Muscle layer of duodenum (tissue), 2 donors: ENCODE results near the gene PRKAR2B.

Experiments
- H3K27ac ChIP-seq: one replicate; pipeline ENCODE4 v1.7.0; 2013; ENCODE audit warnings: mild to moderate bottlenecking, low read length
- H3K27me3 ChIP-seq: one replicate; pipeline ENCODE4 v1.7.0; 2013; ENCODE audit warnings: low read depth, mild to moderate bottlenecking, control low read depth, low read length
- H3K36me3 ChIP-seq, 2 donors: one replicate each; pipeline ENCODE4 v1.7.0; 2013; ENCODE audit warnings: low read length in 2 of 2, control low read depth in 1 of 2, mild to moderate bottlenecking in 1 of 2; ENCODE audit not compliant: insufficient read depth in 2 of 2, control insufficient read depth in 1 of 2
- H3K4me1 ChIP-seq, 2 donors: one replicate each; pipeline ENCODE4 v1.7.0; 2013; ENCODE audit warnings: low read length in 2 of 2, mild to moderate bottlenecking in 2 of 2, control low read depth in 1 of 2, moderate library complexity in 1 of 2; ENCODE audit not compliant: insufficient read depth in 2 of 2, control insufficient read depth in 1 of 2
- H3K4me3 ChIP-seq, 2 donors: one replicate each; pipeline ENCODE4 v1.7.0; 2013; ENCODE audit warnings: low read length in 2 of 2, low read depth in 1 of 2, mild to moderate bottlenecking in 1 of 2
- H3K9me3 ChIP-seq, 2 donors: one replicate each; pipeline ENCODE4 v1.7.0; 2013; ENCODE audit warnings: low read length in 2 of 2, control low read depth in 1 of 2, mild to moderate bottlenecking in 1 of 2; ENCODE audit not compliant: control insufficient read depth in 1 of 2
- donor health status: healthy.

Gene PRKAR2B

DNA sequence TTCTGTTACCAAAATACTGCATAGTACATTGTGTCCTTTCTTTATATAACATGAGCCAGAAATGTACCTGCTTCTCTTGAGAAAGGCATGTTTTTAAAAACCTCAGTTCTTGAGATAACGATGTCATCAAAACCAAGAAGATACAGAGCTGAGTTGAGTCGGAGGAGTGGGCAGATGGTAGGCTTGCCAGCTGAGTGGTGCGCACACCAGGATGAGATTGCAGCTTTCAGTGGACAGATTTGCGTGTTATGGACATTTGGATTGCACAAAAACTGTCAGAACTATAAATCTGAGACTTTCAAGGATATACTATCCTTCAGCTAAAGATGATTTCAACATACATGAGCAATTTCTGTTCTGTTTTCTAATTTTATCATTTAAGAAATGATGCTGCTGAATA, 25.0 kb downstream of the PRKAR2B start:
- H3K27me3 ChIP-seq: no peaks in the 10 kb centered on the region
- H3K4me3 ChIP-seq: no peak overlapping the region
- no peaks in the 10 kb centered on the region for H3K9me3 ChIP-seq
- H3K27ac ChIP-seq: no peak overlapping the region
- peaks cover 0 to 6% of the 10 kb centered on the region in 2 donors for H3K4me1 ChIP-seq
- H3K36me3 ChIP-seq: no peaks in the 10 kb centered on the region

DNA sequence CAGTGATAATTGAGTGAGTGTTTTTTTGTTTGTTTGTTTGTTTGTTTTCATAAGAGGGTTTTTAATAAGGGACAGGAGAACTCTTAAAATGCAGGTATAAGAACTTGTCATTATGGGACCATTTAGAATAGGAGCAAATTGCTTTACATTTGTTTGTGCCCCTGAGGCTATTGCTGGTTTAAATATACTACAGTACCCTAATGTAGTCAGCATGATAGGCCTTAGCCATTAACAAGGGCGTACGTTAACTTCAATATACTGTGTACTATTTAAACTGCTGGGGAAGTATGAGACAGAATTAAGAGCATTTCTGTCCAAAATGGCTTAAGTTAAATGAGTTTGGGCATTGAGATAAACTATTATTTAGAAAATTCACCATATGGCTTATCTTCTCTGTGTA, 26.2 kb downstream of the PRKAR2B start:
- peaks cover 0 to 6% of the 10 kb centered on the region in 2 donors for H3K4me1 ChIP-seq
- H3K27ac ChIP-seq: no peak overlapping the region
- H3K4me3 ChIP-seq: no peak overlapping the region
- H3K9me3 ChIP-seq: no peaks in the 10 kb centered on the region
- no peaks in the 10 kb centered on the region for H3K27me3 ChIP-seq
- H3K36me3 ChIP-seq: no peaks in the 10 kb centered on the region

DNA sequence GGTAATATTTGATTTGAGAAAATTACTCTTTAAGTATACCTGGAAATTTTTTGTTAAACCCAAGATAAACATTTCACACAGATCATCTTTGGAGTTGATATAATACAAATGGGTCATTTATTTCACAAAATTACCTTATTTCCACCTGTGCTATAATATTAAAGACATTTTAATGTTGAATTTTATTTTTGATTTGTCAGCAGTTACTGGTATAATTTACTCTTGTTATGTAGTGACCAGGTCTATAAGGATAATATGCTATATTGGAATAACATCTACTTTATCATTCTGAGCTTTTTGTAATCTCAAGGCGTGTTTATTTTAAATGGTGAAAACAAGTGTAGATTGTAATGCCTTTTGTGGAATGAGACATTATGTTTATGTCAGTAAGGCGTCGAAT, 26.6 kb downstream of the PRKAR2B start:
- H3K27me3 ChIP-seq: no peaks in the 10 kb centered on the region
- peaks cover 0 to 6% of the 10 kb centered on the region in 2 donors for H3K4me1 ChIP-seq
- H3K27ac ChIP-seq: no peak overlapping the region
- H3K9me3 ChIP-seq: no peaks in the 10 kb centered on the region
- no peak overlapping the region for H3K4me3 ChIP-seq
- H3K36me3 ChIP-seq: no peaks in the 10 kb centered on the region

DNA sequence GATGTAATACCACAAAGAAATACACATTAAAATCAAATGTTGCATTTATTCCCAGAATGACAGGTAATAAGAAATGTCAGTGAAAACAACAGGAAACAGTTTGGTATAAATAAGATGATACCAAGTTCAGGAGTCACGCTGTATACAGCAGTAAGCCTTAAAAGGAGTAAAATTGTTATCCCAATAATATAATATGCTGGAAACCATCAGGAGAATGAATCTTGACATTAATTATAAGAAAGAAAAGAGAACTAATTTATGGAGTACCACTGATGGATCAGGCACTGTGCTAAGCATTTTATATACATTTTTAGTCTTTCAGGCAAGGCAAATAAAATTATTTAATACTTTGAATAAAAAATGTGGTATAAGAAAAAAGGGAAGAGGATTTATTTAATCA, 27.6 kb downstream of the PRKAR2B start:
- H3K36me3 ChIP-seq: no peaks in the 10 kb centered on the region
- H3K4me3 ChIP-seq: no peak overlapping the region
- no peak overlapping the region for H3K27ac ChIP-seq
- H3K4me1 ChIP-seq: peaks cover 0 to 6% of the 10 kb centered on the region in 2 donors
- H3K9me3 ChIP-seq: no peaks in the 10 kb centered on the region
- H3K27me3 ChIP-seq: no peaks in the 10 kb centered on the region

DNA sequence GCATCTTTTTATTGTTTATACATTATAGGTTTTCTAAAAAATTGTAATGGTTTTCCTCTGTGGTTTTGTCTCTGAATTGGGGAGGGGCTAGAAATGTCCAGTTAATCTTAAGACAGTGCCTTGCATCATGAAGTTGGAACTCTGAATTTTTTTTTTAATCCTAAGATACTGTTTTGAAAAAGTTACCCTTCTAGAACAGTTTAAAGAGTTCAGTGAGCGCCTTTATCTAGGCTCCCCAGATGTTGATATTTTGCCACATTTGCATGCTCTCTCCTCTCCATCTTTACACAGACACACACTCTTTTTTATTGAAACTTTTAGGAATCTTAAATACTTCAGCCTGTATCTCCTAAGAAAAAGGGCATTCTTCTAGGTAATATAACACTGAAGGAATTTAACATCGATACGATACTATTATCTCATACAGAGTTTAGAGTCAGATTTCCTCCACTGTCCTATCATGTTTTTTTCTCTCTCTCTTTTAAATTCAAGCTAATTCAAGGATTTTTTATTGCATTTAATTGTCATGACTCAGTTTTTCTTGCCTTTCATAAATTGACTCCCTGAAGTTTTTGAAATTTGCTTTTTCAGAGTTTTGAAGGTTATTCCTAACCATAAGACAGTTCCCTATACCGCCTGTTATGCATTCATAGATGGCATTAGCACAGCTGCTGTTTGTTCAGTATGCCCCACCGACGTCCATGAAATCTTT, 31.5 kb downstream of the PRKAR2B start:
- H3K27me3 ChIP-seq: no peaks in the 10 kb centered on the region
- H3K9me3 ChIP-seq: no peaks in the 10 kb centered on the region
- H3K36me3 ChIP-seq: no peaks in the 10 kb centered on the region
- H3K4me3 ChIP-seq: no peak overlapping the region
- H3K4me1 ChIP-seq: no peaks in the 10 kb centered on the region
- no peak overlapping the region for H3K27ac ChIP-seq

DNA sequence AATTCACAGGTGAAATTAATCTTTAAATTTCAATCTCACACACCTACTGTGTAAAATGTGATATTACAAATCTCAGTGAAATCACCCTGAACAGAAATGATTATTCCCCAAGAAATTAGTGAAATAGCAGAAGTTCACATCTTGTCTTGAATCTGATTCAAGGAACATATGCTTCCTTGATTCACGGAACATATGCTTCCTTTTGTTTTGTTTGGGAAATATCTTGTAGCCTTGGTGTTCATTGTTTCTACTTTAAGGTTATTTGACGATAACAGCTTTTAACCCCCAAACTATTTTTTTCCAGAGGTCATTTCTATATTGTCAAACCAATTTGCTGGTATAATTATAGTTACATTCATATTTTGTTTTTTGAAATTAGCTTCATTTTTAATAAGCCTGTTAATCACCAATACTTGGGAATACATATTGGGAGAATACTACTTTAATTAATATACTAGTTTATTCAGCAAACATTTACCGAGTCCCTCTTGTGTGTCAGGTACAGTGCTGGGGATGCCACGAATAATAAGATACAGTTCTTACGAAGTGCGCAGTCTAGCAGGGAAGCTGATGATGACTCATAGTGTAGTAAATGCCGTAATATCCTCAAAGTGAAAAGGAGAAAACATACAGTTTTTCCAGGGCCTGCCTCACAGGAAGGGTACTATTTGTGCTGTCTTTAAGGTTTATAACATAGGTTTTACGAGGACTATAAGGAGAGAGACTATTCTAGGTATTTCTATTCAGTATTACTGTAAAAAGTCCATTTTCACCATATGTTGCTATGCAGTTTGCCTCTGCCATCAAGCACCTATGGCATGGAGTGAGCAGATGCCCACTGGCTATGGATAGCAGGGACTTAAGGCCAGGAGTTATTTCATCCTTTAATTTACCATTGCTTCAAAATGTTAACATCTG, 32.5 kb downstream of the PRKAR2B start:
- Histone ChIP-seq H3K4me1 (no peaks in the 10 kb centered on the region), H3K27me3 (no peaks in the 10 kb centered on the region), H3K27ac (no peak overlapping the region), H3K9me3 (no peaks in the 10 kb centered on the region), H3K36me3 (no peaks in the 10 kb centered on the region), H3K4me3 (no peak overlapping the region)

DNA sequence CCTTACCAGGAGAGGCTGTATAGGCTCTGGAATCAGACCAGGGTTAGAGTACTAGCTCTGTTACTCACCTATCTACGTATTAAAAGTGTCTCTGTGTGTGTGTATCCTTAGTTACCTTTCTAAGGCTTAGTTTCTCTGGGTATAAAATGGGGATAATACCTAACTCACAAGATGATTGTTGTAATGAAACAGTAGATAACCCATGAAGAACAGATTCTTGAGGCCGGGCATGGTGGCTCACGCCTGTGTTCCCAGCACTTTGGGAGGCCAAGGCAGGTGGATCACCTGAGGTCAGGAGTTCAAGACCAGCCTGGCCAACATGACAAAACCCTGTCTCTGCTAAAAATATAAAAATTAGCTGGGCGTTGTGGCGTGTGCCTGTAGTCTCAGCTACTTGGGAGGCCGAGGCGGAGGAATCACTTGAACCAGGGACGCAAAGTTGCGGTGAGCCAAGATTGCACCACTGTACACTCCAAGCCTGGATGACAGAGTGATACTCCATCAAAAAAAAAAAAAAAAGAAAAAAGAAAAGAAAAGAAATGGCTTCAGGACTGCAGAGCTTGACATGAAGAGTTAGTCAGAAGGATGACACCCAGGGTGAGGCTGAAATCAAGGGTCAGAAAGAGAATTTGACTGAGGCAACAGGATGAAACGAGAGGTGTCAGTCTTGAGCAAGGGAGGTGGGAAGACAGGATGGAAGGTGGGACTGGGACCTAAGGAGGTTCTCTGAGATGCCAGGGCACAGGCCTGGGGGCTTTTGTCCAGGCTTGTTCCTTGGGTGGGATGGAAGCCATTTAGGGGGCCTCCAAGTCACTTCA, 33.4 kb downstream of the PRKAR2B start:
- H3K27ac ChIP-seq: no peak overlapping the region
- no peaks in the 10 kb centered on the region for H3K27me3 ChIP-seq
- H3K9me3 ChIP-seq: no peaks in the 10 kb centered on the region
- H3K4me3 ChIP-seq: no peak overlapping the region
- no peaks in the 10 kb centered on the region for H3K36me3 ChIP-seq
- no peaks in the 10 kb centered on the region for H3K4me1 ChIP-seq

DNA sequence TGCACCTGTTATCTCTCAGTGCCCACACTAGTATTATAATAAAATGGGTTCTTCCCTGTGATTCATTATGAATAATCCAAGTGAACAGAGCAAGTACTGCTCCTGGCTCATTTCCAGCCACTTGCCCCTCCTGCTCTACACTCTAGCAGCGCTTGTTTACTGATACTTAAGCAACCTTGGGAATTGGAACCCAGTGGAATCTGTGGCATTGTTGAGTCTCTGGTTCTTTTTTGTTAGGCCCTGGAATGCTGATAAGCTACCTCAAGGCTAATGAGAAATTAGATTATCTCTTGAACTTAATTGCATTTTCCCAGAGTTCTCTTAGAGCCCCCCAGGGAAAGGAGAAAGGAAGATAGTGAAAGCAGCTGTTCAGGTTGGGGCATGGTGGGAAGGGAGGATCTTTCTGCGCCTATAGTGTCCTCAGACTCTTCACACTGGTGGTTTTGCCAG, 34.0 kb downstream of the PRKAR2B start:
- no peak overlapping the region for H3K4me3 ChIP-seq
- no peaks in the 10 kb centered on the region for H3K27me3 ChIP-seq
- no peak overlapping the region for H3K27ac ChIP-seq
- no peaks in the 10 kb centered on the region for H3K9me3 ChIP-seq
- no peaks in the 10 kb centered on the region for H3K4me1 ChIP-seq
- no peaks in the 10 kb centered on the region for H3K36me3 ChIP-seq

DNA sequence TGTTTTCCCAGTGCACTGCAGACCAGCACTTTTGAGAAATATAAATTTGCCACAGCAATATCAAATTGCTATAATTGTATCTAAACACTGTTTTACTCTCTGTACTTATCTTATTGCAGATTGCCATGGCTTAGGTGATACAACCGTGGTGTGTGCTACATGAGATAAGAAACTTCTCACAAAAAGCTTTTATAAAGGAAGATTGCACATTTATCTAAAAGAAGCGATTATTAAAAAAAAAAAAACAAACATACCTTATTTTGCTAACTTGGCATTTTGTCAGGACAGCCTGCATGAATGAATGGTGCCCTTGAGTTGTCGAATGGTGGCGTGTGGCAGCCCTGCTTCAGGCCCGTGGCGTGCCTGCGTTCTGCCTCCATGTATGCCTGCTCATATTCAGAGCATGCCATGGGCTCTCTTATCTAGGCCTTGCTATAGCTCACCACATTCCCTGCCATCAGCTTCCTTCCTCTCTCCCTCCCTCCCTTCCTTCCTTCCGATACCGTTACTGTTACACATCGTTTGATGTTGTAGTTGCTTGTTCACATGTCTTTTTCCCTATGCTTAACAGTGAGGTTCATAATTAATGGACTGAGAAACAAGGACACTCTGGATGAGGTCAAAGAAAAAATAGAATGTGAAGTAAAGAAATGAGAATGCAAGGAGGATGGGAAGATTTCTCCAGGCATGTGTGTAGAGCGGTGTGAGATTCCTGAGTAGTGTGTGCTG, 34.9 kb downstream of the PRKAR2B start:
- Histone ChIP-seq H3K9me3 (no peaks in the 10 kb centered on the region), H3K4me1 (no peaks in the 10 kb centered on the region), H3K27ac (no peak overlapping the region), H3K27me3 (no peaks in the 10 kb centered on the region), H3K36me3 (no peaks in the 10 kb centered on the region), H3K4me3 (no peak overlapping the region)

DNA sequence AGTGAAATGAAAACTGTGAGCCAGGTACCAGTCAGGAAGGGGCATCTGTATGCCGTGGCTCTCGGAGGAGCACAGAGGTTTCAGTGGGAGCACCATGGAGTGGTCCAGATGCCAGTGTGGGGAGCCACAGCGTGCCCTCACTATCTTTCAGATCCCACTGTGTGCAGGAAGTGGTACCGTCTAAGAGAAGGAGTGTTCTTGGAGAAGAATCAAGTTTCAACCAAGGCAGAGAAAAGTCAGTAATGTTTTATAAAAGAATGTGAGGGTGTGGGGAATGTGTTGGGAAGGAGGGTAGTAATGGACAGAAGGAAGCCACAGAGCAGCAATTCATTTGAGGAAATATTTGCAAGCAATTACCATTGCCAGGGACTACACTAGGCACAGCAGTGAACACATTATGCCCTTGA, 35.6 kb downstream of the PRKAR2B start:
- Histone ChIP-seq H3K27ac (no peak overlapping the region), H3K36me3 (no peaks in the 10 kb centered on the region), H3K4me3 (no peak overlapping the region), H3K4me1 (no peaks in the 10 kb centered on the region), H3K9me3 (no peaks in the 10 kb centered on the region), H3K27me3 (no peaks in the 10 kb centered on the region)
